Heart left ventricle (tissue), 13 donors: Measurements from ENCODE around the gene VIM.

Experiments used
- CTCF ChIP-seq, 12 donors: fragments of 200-600 bp; sonication (generic) in 4 of 12; IDR thresholded peaks; one replicate each; pipeline versions ENCODE4 v1.5.0 to v1.8.0; 2018 to 2022; ENCODE audit warnings: antibody characterized with exemption in 12 of 12, mild to moderate bottlenecking in 5 of 12
- POLR2A ChIP-seq, 2 donors: fragments of 450-650 bp; IDR thresholded peaks; one replicate each; pipeline ENCODE4 v1.6.1; 2017; ENCODE audit warnings: antibody characterized with exemption in 2 of 2, mild to moderate bottlenecking in 2 of 2, moderate library complexity in 2 of 2
- donor health status: ischemic (EF 13 %, LVEDD 7.1; RV severe dilation, severe dysfunction).
- donor health status: DM: no; HTN: yes; CAD: no.
- donor health status: DM: no; HTN: no; CAD: no.
- donor health status: ischemic (EF 25% LVEDD 6.9; RV normal size, moderate dysfunction).
- donor health status: ischemic (EF 25% LVEDD 5.7; RV mildly dilated, moderate dysfunction).
- donor health status: ischemic (EF 35%, LVEDD 5.7; RV mildly dilated, moderate dysfunction).
- donor health status: nonischemic (EF 11% LVEDD 7.7; RV severe dilation, severe dysfunction).
- donor health status: DM: yes; HTN: yes; CAD: no.
- donor health status: PGD.
- donor health status: ischemic (EF 29% LVEDD 5.4; RV normal size, mild dysfunction).
- donor health status: nonischemic (EF 23%, LVEDD 6.1; RV moderate dilation, normal function).

GRCh38 chr10:17225808-17226207 lies 2.2 kb upstream of the VIM start:
- TF ChIP-seq CTCF (IDR thresholded peaks at IDR 0.05) (no peak), POLR2A (IDR thresholded peaks at IDR 0.05) (no peak)
